NCI-H1436 (cell line): Measurements from ENCODE around the gene TAF11L14.

Experiments used
- DNase-seq: peaks from one replicate; lab custom pipeline; 2025; lab: John Stamatoyannopoulos, UW

The TAF11L14 gene

DNA sequence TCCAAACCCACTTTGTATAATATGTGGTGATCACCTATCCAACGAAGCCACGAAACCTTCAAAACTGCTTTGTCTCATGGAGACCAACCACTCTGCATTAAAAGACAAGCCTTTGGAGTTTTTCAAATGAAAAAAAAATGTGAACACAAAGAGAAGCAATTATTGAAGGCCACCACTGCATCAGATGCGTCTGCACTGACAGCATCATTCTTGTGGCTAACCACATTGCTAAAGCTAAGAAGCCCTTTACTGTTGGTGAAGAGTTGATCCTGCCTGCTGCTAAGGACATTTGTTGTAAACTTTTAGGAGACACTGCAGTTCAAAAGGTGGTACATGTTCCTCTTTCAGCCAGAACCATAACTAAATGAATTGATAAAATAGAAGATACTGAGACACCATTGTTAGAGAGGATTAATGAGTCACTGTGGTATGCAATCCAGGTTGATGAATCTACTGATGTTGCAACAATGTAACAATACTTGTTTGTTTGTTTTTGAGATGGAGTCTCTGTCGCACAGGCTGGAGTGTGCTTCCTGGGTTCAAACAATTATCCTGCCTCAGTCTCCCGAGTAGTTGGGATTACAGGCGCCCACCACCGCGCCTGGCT is 45.4 kb downstream of the TAF11L14 start:
- no peak for DNase-seq

DNA sequence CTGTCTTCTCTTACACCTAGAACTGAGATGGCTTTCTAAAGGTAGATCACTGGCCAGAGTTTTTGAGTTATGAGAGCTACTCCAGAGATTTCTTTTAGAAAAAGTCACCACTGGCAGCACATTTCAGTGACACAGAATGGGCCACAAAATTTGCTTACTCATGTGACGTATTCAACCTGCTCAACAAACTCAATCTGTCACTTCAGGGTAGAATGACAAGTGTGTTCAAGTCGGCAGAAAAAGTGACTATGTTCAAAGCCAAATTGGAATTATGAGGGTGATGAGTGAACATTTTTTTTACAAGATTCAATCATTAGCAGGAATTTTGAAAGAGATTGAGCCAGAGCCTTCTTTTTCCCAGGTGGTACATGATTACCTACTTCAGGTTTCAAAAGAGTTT is 46.5 kb downstream of the TAF11L14 start:
- no peak for DNase-seq
